Kidney (tissue), 14 donors: ENCODE data around the gene FAM110A. TPM values are rescaled to one million over a fixed set of nuclear protein-coding genes. Genes with fewer than 3 reads are reported as not detected.
"Not testable (repeated sequence)": the region's sequence is repeated elsewhere in the genome, so short reads cannot be mapped to it uniquely, and the experiment has no call there.

Source experiments
- DNase-seq, 5 donors: peaks; one replicate each; pipeline ENCODE4 v3.0.0-alpha.2; 2013 to 2020
- FAIRE-seq: peaks from 2 replicates; lab custom pipeline; 2012; peaks lifted over from hg19 to GRCh38; lab: Jason Lieb, UNC
- H3K27ac ChIP-seq, 2 donors: one replicate each; pipeline ENCODE4 v1.7.0; 2013; ENCODE audit warnings: low read depth in 2 of 2, low read length in 2 of 2, inconsistent platforms in 1 of 2
- H3K27me3 ChIP-seq: one replicate; pipeline ENCODE4 v1.7.1; 2013; ENCODE audit warnings: low read length, inconsistent platforms; ENCODE audit not compliant: control insufficient read depth, insufficient read depth
- H3K36me3 ChIP-seq, 3 donors: one replicate each; pipeline versions ENCODE4 v1.7.0 to v1.7.1; 2013; ENCODE audit warnings: low read length in 3 of 3, control low read depth in 1 of 3, inconsistent platforms in 1 of 3; ENCODE audit not compliant: insufficient read depth in 3 of 3, control insufficient read depth in 2 of 3
- H3K4me1 ChIP-seq, 3 donors: one replicate each; pipeline versions ENCODE4 v1.7.0 to v1.7.1; 2013; ENCODE audit warnings: low read length in 3 of 3, inconsistent platforms in 1 of 3, low read depth in 1 of 3; ENCODE audit not compliant: control insufficient read depth in 2 of 3, insufficient read depth in 2 of 3
- H3K4me3 ChIP-seq, 3 donors: one replicate each; pipeline versions ENCODE4 v1.7.0 to v1.8.1; 2013; ENCODE audit warnings: low read length in 3 of 3, control low read depth in 1 of 3, inconsistent platforms in 1 of 3
- H3K9ac ChIP-seq, 3 donors: one replicate each; pipeline versions ENCODE4 v1.7.0 to v1.7.1; 2013; ENCODE audit warnings: low read length in 3 of 3, control low read depth in 1 of 3, inconsistent platforms in 1 of 3
- H3K9me3 ChIP-seq, 3 donors: one replicate each; pipeline versions ENCODE4 v1.7.0 to v1.7.1; 2013; ENCODE audit warnings: low read length in 3 of 3, control low read depth in 1 of 3, inconsistent platforms in 1 of 3; ENCODE audit not compliant: control insufficient read depth in 2 of 3, insufficient read depth in 1 of 3
- intact Hi-C: fragments of 100-400 bp; cut with DNase I; formaldehyde crosslinking; loops from one replicate; pipeline ENCODE4 v1.11.1; 2022
- polyA plus RNA-seq: library from polyadenylated mRNA; stranded (reverse); fragments of 350-450 nt; fragmentation: Illumina TruSeq; extraction: RNeasy Lipid Tissue Mini Kit (QIAGEN cat#74804); gene quantifications from one replicate; pipeline ENCODE4 v1.2.3, GENCODE V29; 2014; ENCODE audit warnings: low read depth, low replicate concordance; ENCODE audit not compliant: insufficient read depth
- total RNA-seq: library from RNA; stranded (reverse); fragmentation: NEBNext Ultra II Directional; extraction: Animal tissue kit (Norgen Biotek cat#: 25700); gene quantifications from one replicate; pipeline ENCODE4 v1.2.1, GENCODE V29; 2021
- TF ChIP-seq, protein P1 (sequence below): IDR thresholded peaks from 3 replicates; pipeline ENCODE4 v1.5.1; 2012; ENCODE audit warnings: mild to moderate bottlenecking, moderate library complexity, borderline replicate concordance; ENCODE audit not compliant: insufficient read depth; ENCODE audit errors: extremely low read depth
- donor health status: control.
- donor health status: control.
- donor health status: control.
- donor health status: control.
- donor health status: control.
- donor health status: DM: yes; HTN: yes; CAD: no.
- donor health status: Normal renal cell carcinoma (clear cell type).

Gene FAM110A
- total and polyA plus RNA-seq, 2 donors from 2014 or later, result 10.2 to 12.6 TPM

DNA sequence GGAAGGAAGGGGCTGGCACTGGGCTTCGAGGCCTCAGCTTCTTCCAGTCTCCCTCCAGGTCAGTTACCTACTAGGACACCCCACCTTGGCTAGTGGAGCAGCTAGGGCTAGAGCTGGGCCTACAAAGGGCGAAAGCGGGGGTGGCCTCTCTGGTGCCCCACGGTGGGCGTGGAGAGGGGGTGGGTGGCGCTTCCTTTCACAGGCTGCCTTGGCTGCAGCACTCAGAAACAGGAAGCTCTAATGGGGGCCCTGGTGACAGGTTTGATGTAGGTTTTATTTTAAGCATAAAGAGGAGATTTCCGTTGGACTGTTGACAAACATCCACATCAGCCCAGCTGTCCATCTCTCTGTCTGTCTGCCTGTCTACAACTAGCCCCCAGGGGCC lies 13.4 kb downstream of the FAM110A start:
- intact Hi-C loops, result no loop called here

DNA sequence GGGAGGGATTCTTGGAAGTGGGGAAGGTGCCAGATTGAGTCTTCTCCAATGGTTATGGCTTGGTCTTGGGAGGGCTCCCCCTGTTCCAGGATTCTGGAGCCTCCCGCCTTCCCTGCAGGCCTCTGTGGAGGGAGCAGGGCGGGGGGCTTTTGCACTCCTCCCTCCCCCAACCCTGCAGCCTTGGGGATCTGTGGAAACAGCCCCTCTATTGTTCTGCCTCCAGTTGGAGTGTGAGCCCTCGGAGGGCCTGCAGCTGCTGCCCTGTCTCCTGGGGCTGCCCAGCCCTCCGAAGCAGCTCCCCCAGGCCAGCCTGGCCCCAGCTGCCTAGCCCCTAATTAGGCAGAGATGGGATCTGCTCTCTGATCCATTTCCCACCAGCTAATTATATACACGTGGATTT lies 14.7 kb downstream of the FAM110A start:
- Histone ChIP-seq H3K36me3 (no peaks in the 10 kb centered on the region), H3K9ac (no peak overlapping the region), H3K27me3 (no peaks in the 10 kb centered on the region), H3K9me3 (no peaks in the 10 kb centered on the region), H3K27ac (no peak overlapping the region), H3K4me1 (peaks cover 0 to 9% (median 6%) of the 10 kb centered on the region in 3 donors), H3K4me3 (no peak overlapping the region)
- intact Hi-C loops, result no loop called here
- no peak for DNase-seq
- TF ChIP-seq, protein P1, sequence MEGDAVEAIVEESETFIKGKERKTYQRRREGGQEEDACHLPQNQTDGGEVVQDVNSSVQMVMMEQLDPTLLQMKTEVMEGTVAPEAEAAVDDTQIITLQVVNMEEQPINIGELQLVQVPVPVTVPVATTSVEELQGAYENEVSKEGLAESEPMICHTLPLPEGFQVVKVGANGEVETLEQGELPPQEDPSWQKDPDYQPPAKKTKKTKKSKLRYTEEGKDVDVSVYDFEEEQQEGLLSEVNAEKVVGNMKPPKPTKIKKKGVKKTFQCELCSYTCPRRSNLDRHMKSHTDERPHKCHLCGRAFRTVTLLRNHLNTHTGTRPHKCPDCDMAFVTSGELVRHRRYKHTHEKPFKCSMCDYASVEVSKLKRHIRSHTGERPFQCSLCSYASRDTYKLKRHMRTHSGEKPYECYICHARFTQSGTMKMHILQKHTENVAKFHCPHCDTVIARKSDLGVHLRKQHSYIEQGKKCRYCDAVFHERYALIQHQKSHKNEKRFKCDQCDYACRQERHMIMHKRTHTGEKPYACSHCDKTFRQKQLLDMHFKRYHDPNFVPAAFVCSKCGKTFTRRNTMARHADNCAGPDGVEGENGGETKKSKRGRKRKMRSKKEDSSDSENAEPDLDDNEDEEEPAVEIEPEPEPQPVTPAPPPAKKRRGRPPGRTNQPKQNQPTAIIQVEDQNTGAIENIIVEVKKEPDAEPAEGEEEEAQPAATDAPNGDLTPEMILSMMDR, result no peak
- FAIRE-seq, result no peak

More for the DNA sequence above, 13.4 kb downstream of the FAM110A start:
- no peaks in the 10 kb centered on the region for H3K9me3 ChIP-seq
- H3K36me3 ChIP-seq, result no peaks in the 10 kb centered on the region
- TF ChIP-seq, protein P1, result no peak
- H3K4me3 ChIP-seq, result no peak overlapping the region
- DNase-seq (peak in 2 of 5 donors; percentile 28 to 76), FAIRE-seq (no peak)
- H3K27me3 ChIP-seq, result no peaks in the 10 kb centered on the region
- H3K9ac ChIP-seq, result no peak overlapping the region
- peaks cover 0 to 9% (median 6%) of the 10 kb centered on the region in 3 donors for H3K4me1 ChIP-seq
- no peak overlapping the region for H3K27ac ChIP-seq

DNA sequence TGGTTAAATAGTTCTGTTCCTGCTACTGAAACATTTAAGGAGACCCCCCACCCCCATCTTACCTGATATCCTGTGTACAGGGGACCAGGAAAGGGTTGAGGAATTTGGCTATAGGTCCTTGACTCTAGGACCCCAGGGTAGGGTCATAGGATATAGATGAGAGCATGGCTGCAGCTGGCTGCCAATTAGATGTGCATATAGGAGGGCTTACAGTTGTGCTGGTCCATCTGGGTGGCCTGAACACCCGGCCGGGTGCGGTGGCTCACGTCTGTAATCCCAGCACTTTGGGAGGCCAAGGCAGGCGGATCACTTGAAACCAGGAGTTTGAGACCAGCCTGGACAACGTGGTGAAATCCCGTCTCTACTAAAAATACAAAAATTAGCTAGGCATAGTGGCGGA lies 15.2 kb downstream of the FAM110A start:
- DNase-seq, H3K27me3 ChIP-seq, H3K4me3 ChIP-seq, FAIRE-seq, H3K9ac ChIP-seq, H3K4me1 ChIP-seq, H3K9me3 ChIP-seq, H3K36me3 ChIP-seq, H3K27ac ChIP-seq, intact Hi-C loops: not testable (repeated sequence)

DNA sequence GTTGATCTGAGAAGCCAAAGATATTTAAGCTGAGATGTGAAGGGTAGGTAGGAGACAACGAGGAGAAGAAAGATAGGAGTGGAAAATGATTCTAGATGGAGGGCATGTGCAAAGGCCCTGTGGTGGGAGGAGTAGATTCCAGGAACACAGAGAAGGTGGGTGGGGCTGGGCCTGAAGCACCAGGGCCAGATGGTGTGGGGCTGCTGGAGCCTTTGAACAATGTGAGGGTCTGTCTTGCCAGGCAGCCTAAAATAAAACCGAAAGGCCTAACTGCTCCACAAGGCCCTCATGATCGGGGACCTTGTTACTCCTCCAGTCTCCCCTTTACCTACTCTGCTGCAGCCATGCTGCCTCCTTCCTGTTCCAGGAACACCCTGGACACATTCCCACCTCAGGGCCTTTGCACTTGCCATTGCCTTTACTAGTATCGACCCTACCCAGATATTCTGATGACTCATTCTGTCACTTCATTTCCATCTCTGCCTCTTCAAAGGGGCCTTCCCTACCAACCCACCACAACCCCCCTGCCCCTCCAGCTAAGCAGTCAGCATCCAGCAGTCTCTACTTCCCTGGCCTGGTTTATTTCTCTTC lies 20.0 kb downstream of the FAM110A start:
- Histone ChIP-seq H3K27ac (no peak overlapping the region), H3K4me1 (peaks cover 0 to 2% (median 0%) of the 10 kb centered on the region in 3 donors), H3K4me3 (no peak overlapping the region), H3K27me3 (no peaks in the 10 kb centered on the region), H3K9me3 (no peaks in the 10 kb centered on the region), H3K9ac (no peak overlapping the region), H3K36me3 (no peaks in the 10 kb centered on the region)
- no peak for DNase-seq
- intact Hi-C loops, result no loop called here
- TF ChIP-seq, protein P1, result no peak
- no peak for FAIRE-seq
